SU-DHL-6 (cell line): ENCODE measurements around the gene RXFP2.

ENCODE experiments used
- H2AFZ ChIP-seq: fragments of 200-600 bp; sonication (generic); 2 replicates; pipeline ENCODE4 v1.6.1; 2014; ENCODE audit warnings: low read depth, mild to moderate bottlenecking, moderate library complexity, mixed read lengths, antibody characterized with exemption, low read length; ENCODE audit not compliant: severe bottlenecking
- H3F3A ChIP-seq: fragments of 200-600 bp; shearing (Covaris generic); 2 replicates; pipeline ENCODE4 v1.6.0; 2016; ENCODE audit warnings: antibody characterized with exemption, mild to moderate bottlenecking; ENCODE audit not compliant: insufficient read depth
- H3K27ac ChIP-seq: fragments of 200-600 bp; sonication (generic); 2 replicates; pipeline ENCODE4 v1.5.1; 2016; ENCODE audit warnings: low read depth, mild to moderate bottlenecking, low read length, moderate library complexity, mixed read lengths
- H3K27me3 ChIP-seq: fragments of 200-600 bp; sonication (generic), shearing (Covaris generic); 2 replicates; pipeline ENCODE4 v1.6.0; 2014; ENCODE audit warnings: mild to moderate bottlenecking, low read length
- H3K36me3 ChIP-seq: fragments of 200-600 bp; sonication (generic); 2 replicates; pipeline ENCODE4 v1.6.1; 2014; ENCODE audit warnings: mild to moderate bottlenecking, low read length, mixed read lengths
- H3K4me2 ChIP-seq: fragments of 300-600, 200-600 bp; shearing (Covaris generic), sonication (generic); 2 replicates; pipeline ENCODE4 v1.6.0; 2014; ENCODE audit warnings: low read length, low read depth, mild to moderate bottlenecking; ENCODE audit not compliant: poor library complexity, severe bottlenecking
- H3K4me3 ChIP-seq: fragments of 200-600 bp; sonication (generic); 2 replicates; pipeline ENCODE4 v1.5.1; 2014; ENCODE audit warnings: antibody characterized with exemption, low read length, mild to moderate bottlenecking, mixed read lengths; ENCODE audit not compliant: insufficient read depth, poor library complexity, severe bottlenecking
- H3K79me2 ChIP-seq: fragments of 200-600 bp; sonication (generic); 2 replicates; pipeline ENCODE4 v1.6.1; 2014; ENCODE audit warnings: mild to moderate bottlenecking, low read length, moderate library complexity; ENCODE audit not compliant: insufficient read depth
- H3K9ac ChIP-seq: fragments of 200-600 bp; sonication (generic); 2 replicates; pipeline ENCODE4 v1.7.0; 2014; ENCODE audit warnings: mild to moderate bottlenecking, low read length
- H3K9me2 ChIP-seq: fragments of 200-600 bp; sonication (generic); replicated peaks from 2 replicates; pipeline ENCODE4 v1.6.1; 2014; ENCODE audit warnings: low read length; ENCODE audit not compliant: insufficient read depth
- H3K9me3 ChIP-seq: fragments of 200-600 bp; sonication (generic); 2 replicates; pipeline ENCODE4 v1.6.1; 2014; ENCODE audit warnings: low read length, mixed read lengths; ENCODE audit not compliant: insufficient read depth
- H4K20me1 ChIP-seq: fragments of 200-600 bp; sonication (generic); 2 replicates; pipeline ENCODE4 v1.6.1; 2014; ENCODE audit warnings: low read depth, mild to moderate bottlenecking, antibody characterized with exemption, low read length, moderate library complexity, mixed read lengths
- CTCF ChIP-seq: fragments of 200-600 bp; sonication (generic); IDR thresholded peaks from one replicate; pipeline ENCODE4 v1.5.1; 2017; ENCODE audit warnings: antibody characterized with exemption, mild to moderate bottlenecking, low read length, moderate library complexity; ENCODE audit not compliant: insufficient read depth, poor library complexity, severe bottlenecking
- EZH2phosphoT487 ChIP-seq: fragments of 200-600 bp; sonication (generic), shearing (Covaris generic); conservative IDR thresholded peaks from 2 replicates; pipeline ENCODE4 v1.6.1; 2018; ENCODE audit warnings: mild to moderate bottlenecking, antibody characterized with exemption, low read length, moderate library complexity, mixed read lengths

The RXFP2 gene

GRCh38 chr13:31815361-31816144, 76.2 kb downstream of the RXFP2 start:
- H3K9ac ChIP-seq, result no peak overlapping the region
- H3K4me3 ChIP-seq, result no peak overlapping the region
- no peaks in the 10 kb centered on the region for H3K36me3 ChIP-seq
- no peak overlapping the region for H2AFZ ChIP-seq
- no peaks in the 10 kb centered on the region for H4K20me1 ChIP-seq
- no peak overlapping the region for H3K4me2 ChIP-seq
- H3K79me2 ChIP-seq, result no peaks in the 10 kb centered on the region
- no peak overlapping the region for H3K27ac ChIP-seq
- H3K9me3 ChIP-seq, result no peaks in the 10 kb centered on the region
- no peaks in the 10 kb centered on the region for H3K27me3 ChIP-seq
- no peaks in the 10 kb centered on the region for H3F3A ChIP-seq
- no peak for TF ChIP-seq CTCF
- no peak for TF ChIP-seq EZH2phosphoT487
- H3K9me2 ChIP-seq, result no peaks in the 10 kb centered on the region

GRCh38 chr13:31818236-31818635, 78.9 kb downstream of the RXFP2 start:
- Histone ChIP-seq H3K9me2 (no peaks in the 10 kb centered on the region), H4K20me1 (no peaks in the 10 kb centered on the region), H3K36me3 (no peaks in the 10 kb centered on the region), H3K4me3 (no peak overlapping the region), H3F3A (no peaks in the 10 kb centered on the region), H3K4me2 (no peak overlapping the region), H3K9ac (no peak overlapping the region), H2AFZ (no peak overlapping the region), H3K27me3 (no peaks in the 10 kb centered on the region), H3K9me3 (no peaks in the 10 kb centered on the region), H3K27ac (no peak overlapping the region), H3K79me2 (no peaks in the 10 kb centered on the region)
- no peak for TF ChIP-seq CTCF

GRCh38 chr13:31824705-31825517, 85.6 kb downstream of the RXFP2 start:
- H3K36me3 ChIP-seq, result no peaks in the 10 kb centered on the region
- H3K27me3 ChIP-seq, result no peaks in the 10 kb centered on the region
- no peak overlapping the region for H3K4me2 ChIP-seq
- H2AFZ ChIP-seq, result no peak overlapping the region
- H3K9me2 ChIP-seq, result no peaks in the 10 kb centered on the region
- H3K79me2 ChIP-seq, result no peaks in the 10 kb centered on the region
- H3K9ac ChIP-seq, result no peak overlapping the region
- H3K27ac ChIP-seq, result no peak overlapping the region
- no peaks in the 10 kb centered on the region for H3F3A ChIP-seq
- H3K9me3 ChIP-seq, result no peaks in the 10 kb centered on the region
- H3K4me3 ChIP-seq, result no peak overlapping the region
- TF ChIP-seq EZH2phosphoT487 (no peak), CTCF (no peak)
- no peaks in the 10 kb centered on the region for H4K20me1 ChIP-seq
